Caco-2 (cell line): ENCODE results near the gene CALCOCO1. TPM values are rescaled to one million over a fixed set of nuclear protein-coding genes. Genes with fewer than 3 reads are reported as not detected.

ENCODE experiments used
- BruUV-seq: library from RNA; stranded (reverse); fragments of 400-500 nt; replicated peaks from 2 replicates; lab custom pipeline; 2021; lab: Mats Ljungman, UMichigan
- CTCF ChIA-PET: fragments of 300-600 bp; sonication (Branson Sonifier 250); formaldehyde crosslinking; loops from one replicate; lab custom pipeline; 2022; ENCODE audit warnings: antibody characterized with exemption; lab: Charles Lee
- POLR2A ChIA-PET: fragments of 300-600 bp; sonication (Branson Sonifier 250); formaldehyde crosslinking; loops from one replicate; lab custom pipeline; 2022; ENCODE audit warnings: antibody characterized with exemption; lab: Charles Lee
- DNase-seq, 2 experiments: peaks; one replicate each; pipeline versions ENCODE4 v3.0.0 to v3.0.0-alpha.2; 2020 to 2022
- H3K27me3 ChIP-seq: replicated peaks from 2 replicates; pipeline ENCODE4 v1.6.0; 2011; ENCODE audit warnings: low read length; ENCODE audit not compliant: control insufficient read depth, insufficient read depth
- H3K36me3 ChIP-seq: 2 replicates; pipeline ENCODE4 v1.5.1; 2011; ENCODE audit warnings: low read length; ENCODE audit not compliant: control insufficient read depth, insufficient read depth
- H3K4me1 ChIP-seq: fragments of 250-450 bp; sonication (Bioruptor Pico); 2 replicates; pipeline ENCODE4 v1.5.1; 2020; ENCODE audit warnings: mild to moderate bottlenecking
- H3K4me3 ChIP-seq: 2 replicates; pipeline ENCODE4 v1.5.1; 2011; ENCODE audit warnings: low read depth, mild to moderate bottlenecking, control low read depth, low read length
- H3K9me3 ChIP-seq: fragments of 250-450 bp; sonication (Bioruptor Pico); 2 replicates; pipeline ENCODE4 v1.5.1; 2020; ENCODE audit warnings: mild to moderate bottlenecking, moderate library complexity
- H3K27ac Mint-ChIP-seq: one replicate; pipeline ENCODE4 v1.8.0; 2022; ENCODE audit warnings: mixed read lengths; ENCODE audit not compliant: unreplicated experiment
- H3K27me3 Mint-ChIP-seq: one replicate; pipeline ENCODE4 v1.8.0; 2022; ENCODE audit warnings: mixed read lengths; ENCODE audit not compliant: insufficient read depth, unreplicated experiment
- H3K36me3 Mint-ChIP-seq: one replicate; pipeline ENCODE4 v1.8.0; 2022; ENCODE audit warnings: mild to moderate bottlenecking, mixed read lengths; ENCODE audit not compliant: insufficient read depth, unreplicated experiment
- H3K4me1 Mint-ChIP-seq: one replicate; pipeline ENCODE4 v1.8.0; 2022; ENCODE audit warnings: low read depth, mixed read lengths; ENCODE audit not compliant: unreplicated experiment
- H3K4me3 Mint-ChIP-seq: one replicate; pipeline ENCODE4 v1.8.0; 2022; ENCODE audit warnings: mild to moderate bottlenecking, moderate library complexity, mixed read lengths; ENCODE audit not compliant: unreplicated experiment
- H3K9me3 Mint-ChIP-seq: one replicate; pipeline ENCODE4 v1.8.0; 2022; ENCODE audit warnings: mixed read lengths; ENCODE audit not compliant: unreplicated experiment
- intact Hi-C: fragments of 100-400 bp; cut with micrococcal nuclease; formaldehyde crosslinking; loops from one replicate; pipeline ENCODE4 v1.10.0; 2022; ENCODE audit not compliant: unreplicated experiment
- total RNA-seq: library from RNA; stranded (reverse); gene quantifications from 2 replicates; pipeline ENCODE4 v1.2.3, GENCODE V29; 2022
- TF ChIP-seq, protein P1 (sequence below), 2 experiments: fragments of 200-600 bp in 1 of 2; IDR thresholded peaks; 1 replicate in 1 of 2; 2 replicates in 1 of 2; pipeline versions ENCODE4 v1.5.1 to v1.8.0; 2011 to 2022; ENCODE audit warnings: antibody characterized with exemption in 1 of 2, control low read depth in 1 of 2, inconsistent platforms in 1 of 2, low read depth in 1 of 2, low read length in 1 of 2, mild to moderate bottlenecking in 1 of 2, moderate library complexity in 1 of 2; ENCODE audit not compliant: insufficient read depth in 1 of 2, severe bottlenecking in 1 of 2, unreplicated experiment in 1 of 2

Gene CALCOCO1
- total RNA-seq, 1 experiment from 2014 or later: 19.3 TPM

GRCh38 chr12:53733807-53734200, 6.6 kb upstream of the CALCOCO1 start:
- Histone ChIP-seq H3K9me3 (no peaks in the 10 kb centered on the region), H3K4me3 (no peak overlapping the region), H3K4me1 (peaks cover 4% of the 10 kb centered on the region), H3K36me3 (no peaks in the 10 kb centered on the region), H3K27me3 (no peaks in the 10 kb centered on the region)
- peaks cover 12% of the 10 kb centered on the region for H3K27me3 Mint-ChIP-seq
- BruUV-seq: no TSS peak
- no peaks in the 10 kb centered on the region for H3K9me3 Mint-ChIP-seq
- H3K27ac Mint-ChIP-seq: no peak overlapping the region
- ChIA-PET CTCF (interaction anchor here (0.6 to 1.1 kb wide), 3 partner anchors 9 to 458 kb away, joined by 3 to 5 read pairs (median 3); no protein-coding TSS in a partner anchor), POLR2A (no interaction called here)
- H3K4me1 Mint-ChIP-seq: peaks cover 3% of the 10 kb centered on the region
- intact Hi-C loops: no loop called here
- no peaks in the 10 kb centered on the region for H3K36me3 Mint-ChIP-seq
- TF ChIP-seq, protein P1, sequence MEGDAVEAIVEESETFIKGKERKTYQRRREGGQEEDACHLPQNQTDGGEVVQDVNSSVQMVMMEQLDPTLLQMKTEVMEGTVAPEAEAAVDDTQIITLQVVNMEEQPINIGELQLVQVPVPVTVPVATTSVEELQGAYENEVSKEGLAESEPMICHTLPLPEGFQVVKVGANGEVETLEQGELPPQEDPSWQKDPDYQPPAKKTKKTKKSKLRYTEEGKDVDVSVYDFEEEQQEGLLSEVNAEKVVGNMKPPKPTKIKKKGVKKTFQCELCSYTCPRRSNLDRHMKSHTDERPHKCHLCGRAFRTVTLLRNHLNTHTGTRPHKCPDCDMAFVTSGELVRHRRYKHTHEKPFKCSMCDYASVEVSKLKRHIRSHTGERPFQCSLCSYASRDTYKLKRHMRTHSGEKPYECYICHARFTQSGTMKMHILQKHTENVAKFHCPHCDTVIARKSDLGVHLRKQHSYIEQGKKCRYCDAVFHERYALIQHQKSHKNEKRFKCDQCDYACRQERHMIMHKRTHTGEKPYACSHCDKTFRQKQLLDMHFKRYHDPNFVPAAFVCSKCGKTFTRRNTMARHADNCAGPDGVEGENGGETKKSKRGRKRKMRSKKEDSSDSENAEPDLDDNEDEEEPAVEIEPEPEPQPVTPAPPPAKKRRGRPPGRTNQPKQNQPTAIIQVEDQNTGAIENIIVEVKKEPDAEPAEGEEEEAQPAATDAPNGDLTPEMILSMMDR (IDR thresholded peaks at IDR 0.05; ENCODE audit: insufficient read depth in 1 of 2, low read depth in 1 of 2, low read length in 1 of 2, severe bottlenecking in 1 of 2, unreplicated experiment in 1 of 2): no peak
- no peak overlapping the region for H3K4me3 Mint-ChIP-seq
- no peak for DNase-seq

DNA sequence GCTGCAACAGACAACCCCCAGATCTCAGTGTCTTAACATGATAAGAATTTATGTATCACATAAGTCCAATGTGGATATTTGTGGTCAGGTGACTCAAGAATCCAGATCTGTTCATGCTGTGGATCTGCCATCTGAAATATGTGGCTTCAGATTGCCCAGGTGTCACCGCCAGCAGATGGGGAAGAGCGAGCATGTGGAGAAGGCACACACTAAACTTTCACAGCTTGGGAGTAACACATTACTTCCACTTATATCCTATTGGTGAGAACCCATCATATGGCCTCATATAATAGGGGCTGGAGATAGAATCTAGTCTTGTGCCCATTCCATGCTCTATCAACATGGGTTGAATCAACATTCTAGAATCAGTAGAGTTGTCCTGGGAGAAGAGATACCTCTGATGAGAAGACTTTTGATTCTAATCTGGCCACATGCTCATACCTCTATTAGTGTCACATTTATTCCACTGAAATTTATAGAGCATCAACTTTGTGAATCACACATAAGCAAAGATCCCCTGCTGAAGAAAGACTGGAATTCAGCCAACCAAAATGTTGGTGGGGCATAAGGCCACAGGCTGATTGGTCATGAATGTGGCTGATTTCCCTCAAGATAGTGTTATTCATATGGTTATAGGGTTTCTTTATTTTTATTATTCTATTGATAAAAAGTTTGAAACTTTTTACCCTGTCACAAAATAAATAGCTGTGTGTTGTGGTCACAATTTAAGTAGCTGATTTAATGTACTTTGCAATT, 6.0 kb upstream of the CALCOCO1 start:
- Histone ChIP-seq H3K36me3 (no peaks in the 10 kb centered on the region), H3K27me3 (no peaks in the 10 kb centered on the region), H3K4me1 (no peaks in the 10 kb centered on the region), H3K4me3 (no peak overlapping the region), H3K9me3 (no peaks in the 10 kb centered on the region)
- ChIA-PET POLR2A (no interaction called here), CTCF (interaction anchor here (1.0 to 1.1 kb wide), 2 partner anchors 10 to 13 kb away, joined by 3 to 5 read pairs; no protein-coding TSS in a partner anchor)
- TF ChIP-seq, protein P1 (IDR thresholded peaks at IDR 0.05; ENCODE audit: insufficient read depth in 1 of 2, low read depth in 1 of 2, low read length in 1 of 2, severe bottlenecking in 1 of 2, unreplicated experiment in 1 of 2): no peak
- Mint-ChIP-seq H3K27me3 (peaks cover 12% of the 10 kb centered on the region), H3K9me3 (no peaks in the 10 kb centered on the region), H3K4me1 (no peaks in the 10 kb centered on the region), H3K27ac (no peak overlapping the region), H3K36me3 (no peaks in the 10 kb centered on the region), H3K4me3 (no peak overlapping the region)
- DNase-seq: no peak
- intact Hi-C loops: no loop called here
- no TSS peak for BruUV-seq

DNA sequence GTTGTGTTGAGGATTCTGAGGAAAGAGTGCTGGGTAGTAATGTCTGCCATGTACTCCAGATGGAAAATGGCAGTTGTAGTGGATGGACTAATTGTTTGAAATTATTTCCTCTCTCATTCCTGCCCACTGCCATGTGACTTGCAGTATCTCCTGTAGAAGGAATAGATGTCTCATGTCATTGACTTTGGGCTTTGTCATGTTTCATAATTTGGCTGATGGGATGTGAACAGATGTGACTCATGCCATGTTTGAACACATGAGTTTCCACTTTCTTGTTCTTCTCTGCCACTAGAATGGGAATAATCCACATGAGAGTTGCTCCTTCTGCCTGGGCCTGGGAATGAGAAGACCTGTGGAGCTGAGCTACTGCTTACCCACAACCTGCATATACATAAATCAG, 2.4 kb upstream of the CALCOCO1 start:
- Histone ChIP-seq H3K9me3 (no peaks in the 10 kb centered on the region), H3K4me3 (no peak overlapping the region), H3K36me3 (no peaks in the 10 kb centered on the region), H3K4me1 (peaks cover 18% of the 10 kb centered on the region), H3K27me3 (no peaks in the 10 kb centered on the region)
- ChIA-PET POLR2A (no interaction called here), CTCF (no interaction called here)
- H3K4me3 Mint-ChIP-seq: no peak overlapping the region
- DNase-seq: no peak
- peaks cover 17% of the 10 kb centered on the region for H3K36me3 Mint-ChIP-seq
- intact Hi-C loops: no loop called here
- peaks cover 11% of the 10 kb centered on the region for H3K4me1 Mint-ChIP-seq
- TF ChIP-seq, protein P1 (IDR thresholded peaks at IDR 0.05; ENCODE audit: insufficient read depth in 1 of 2, low read depth in 1 of 2, low read length in 1 of 2, severe bottlenecking in 1 of 2, unreplicated experiment in 1 of 2): no peak
- H3K27me3 Mint-ChIP-seq: peaks cover 8% of the 10 kb centered on the region
- no peaks in the 10 kb centered on the region for H3K9me3 Mint-ChIP-seq
- no peak overlapping the region for H3K27ac Mint-ChIP-seq
- BruUV-seq: no TSS peak
